HFF-Myc (cell line): ENCODE measurements around the gene JAZF1.

Experiments
- DNase-seq: peaks from one replicate; pipeline ENCODE4 v3.0.0-alpha.2; 2011; ENCODE audit warnings: low read depth; ENCODE audit errors: extremely low read depth
- H3K4me3 ChIP-seq: replicated peaks from 2 replicates; pipeline ENCODE4 v1.5.1; 2011; ENCODE audit warnings: low read depth, mild to moderate bottlenecking, control low read depth, low read length
- CTCF ChIP-seq: IDR thresholded peaks from 2 replicates; pipeline ENCODE4 v1.5.1; 2012; ENCODE audit warnings: mild to moderate bottlenecking, low read depth, low read length, control low read depth; ENCODE audit errors: missing control alignments

The JAZF1 gene

GRCh38 chr7:28222636-28223035 is 42.0 kb upstream of the JAZF1 start:
- DNase-seq, result no peak
- no peak for TF ChIP-seq CTCF
- no peak overlapping the region for H3K4me3 ChIP-seq

GRCh38 chr7:28219793-28220192 is 39.2 kb upstream of the JAZF1 start:
- DNase-seq, result no peak
- no peak overlapping the region for H3K4me3 ChIP-seq
- TF ChIP-seq CTCF, result no peak

- no peak overlapping the region for H3K4me3 ChIP-seq
- DNase-seq, result no peak
- no peak for TF ChIP-seq CTCF
These were observed 36.5 kb upstream of the JAZF1 start for GRCh38 chr7:28217143-28217542.

GRCh38 chr7:28211006-28211405 is 30.4 kb upstream of the JAZF1 start:
- no peak for TF ChIP-seq CTCF
- DNase-seq, result no peak
- H3K4me3 ChIP-seq, result no peak overlapping the region

GRCh38 chr7:28208506-28208905 is 27.9 kb upstream of the JAZF1 start:
- TF ChIP-seq CTCF, result no peak
- H3K4me3 ChIP-seq, result no peak overlapping the region
- no peak for DNase-seq

GRCh38 chr7:28207486-28208158 is 27.0 kb upstream of the JAZF1 start:
- H3K4me3 ChIP-seq, result no peak overlapping the region
- no peak for DNase-seq

More at GRCh38 chr7:28207486-28208158, 27.0 kb upstream of the JAZF1 start:
- TF ChIP-seq CTCF, result no peak
